BLaER1 treated with 17β-estradiol and CSF1 and Interleukin-3, amounts not matched to agents 10 nM and 100 nM (cell line): ENCODE results near the gene NDST1.

Source experiments
- H3K27ac ChIP-seq, 11 experiments: shearing (Covaris generic); formaldehyde crosslinking; 2 replicates each; pipeline ENCODE4 v1.8.1; 2022
- H3K27me3 ChIP-seq, 11 experiments: shearing (Covaris generic); formaldehyde crosslinking; 2 replicates each; pipeline ENCODE4 v1.8.1; 2022
- H3K36me3 ChIP-seq, 11 experiments: shearing (Covaris generic); formaldehyde crosslinking; 2 replicates each; pipeline ENCODE4 v1.8.1; 2022
- H3K4me1 ChIP-seq, 10 experiments: shearing (Covaris generic); formaldehyde crosslinking; 2 replicates each; pipeline ENCODE4 v1.8.1; 2022
- H3K4me2 ChIP-seq, 11 experiments: shearing (Covaris generic); formaldehyde crosslinking; 2 replicates each; pipeline ENCODE4 v1.8.1; 2022
- H3K4me3 ChIP-seq, 10 experiments: shearing (Covaris generic); formaldehyde crosslinking; 2 replicates each; pipeline ENCODE4 v1.8.1; 2022
- H3K9ac ChIP-seq, 11 experiments: shearing (Covaris generic); formaldehyde crosslinking; 2 replicates each; pipeline ENCODE4 v1.8.1; 2022
- H3K9me3 ChIP-seq, 11 experiments: shearing (Covaris generic); formaldehyde crosslinking; replicated peaks in 1 of 11; 2 replicates each; pipeline ENCODE4 v1.8.1; 2022
- H4K20me1 ChIP-seq, 11 experiments: shearing (Covaris generic); formaldehyde crosslinking; 2 replicates each; pipeline ENCODE4 v1.8.1; 2022
- Cebpa-rat ChIP-seq, 11 experiments: shearing (Covaris generic); IDR thresholded peaks; 2 replicates each; pipeline ENCODE4 v1.8.1; 2022

NDST1 gene

GRCh38 chr5:150573867-150574817 is 66.2 kb downstream of the NDST1 start:
- no peak for TF ChIP-seq Cebpa-rat (IDR thresholded peaks at IDR 0.05)
- Histone ChIP-seq H3K9me3 (peaks cover 0 to 11% (median 5%) of the 10 kb centered on the region in 11 experiments; a peak in 8 of 22 replicates), H3K4me1 (peaks cover 0 to 27% (median 13%) of the 10 kb centered on the region in 10 experiments; a peak in 13 of 20 replicates), H3K9ac (no peak overlapping the region), H3K27ac (no peak overlapping the region), H3K4me3 (no peak overlapping the region), H4K20me1 (no peaks in the 10 kb centered on the region), H3K4me2 (no peak overlapping the region), H3K36me3 (no peaks in the 10 kb centered on the region), H3K27me3 (no peaks in the 10 kb centered on the region)

GRCh38 chr5:150574818-150575547 is 67.1 kb downstream of the NDST1 start:
- no peak overlapping the region for H3K4me3 ChIP-seq
- H3K9ac ChIP-seq: no peak overlapping the region
- H3K9me3 ChIP-seq: peaks cover 0 to 19% (median 5%) of the 10 kb centered on the region in 11 experiments; a peak in 9 of 22 replicates
- no peaks in the 10 kb centered on the region for H4K20me1 ChIP-seq
- H3K4me1 ChIP-seq: peaks cover 0 to 31% (median 13%) of the 10 kb centered on the region in 10 experiments; a peak in 13 of 20 replicates
- TF ChIP-seq Cebpa-rat (IDR thresholded peaks at IDR 0.05): no peak
- no peak overlapping the region for H3K4me2 ChIP-seq
- no peaks in the 10 kb centered on the region for H3K27me3 ChIP-seq
- no peaks in the 10 kb centered on the region for H3K36me3 ChIP-seq
- H3K27ac ChIP-seq: no peak overlapping the region

GRCh38 chr5:150575745-150576448 is 68.0 kb downstream of the NDST1 start:
- Histone ChIP-seq H3K36me3 (no peaks in the 10 kb centered on the region), H3K9me3 (peaks cover 0 to 21% (median 7%) of the 10 kb centered on the region in 11 experiments; a peak in 9 of 22 replicates), H3K9ac (0 out of 22 replicates have a peak overlapping the region, but pooled peaks of 1 of the 11 experiments have one; percentile 33), H3K27me3 (no peaks in the 10 kb centered on the region), H3K4me3 (no peak overlapping the region), H3K4me1 (peaks cover 0 to 35% (median 13%) of the 10 kb centered on the region in 10 experiments; a peak in 13 of 20 replicates), H3K27ac (peak overlapping the region in 1 of 11 experiments; percentile 31; a peak in 2 of 22 replicates), H3K4me2 (peak overlapping the region in 7 of 11 experiments; percentile 12 to 70 (median 40); a peak in 9 of 22 replicates), H4K20me1 (no peaks in the 10 kb centered on the region)
- TF ChIP-seq Cebpa-rat (IDR thresholded peaks at IDR 0.05): no peak

- TF ChIP-seq Cebpa-rat (IDR thresholded peaks at IDR 0.05): no peak
- no peak overlapping the region for H3K4me3 ChIP-seq
- H3K4me1 ChIP-seq: peaks cover 0 to 36% (median 13%) of the 10 kb centered on the region in 10 experiments; a peak in 13 of 20 replicates
- H3K27ac ChIP-seq: peak overlapping the region in 2 of 11 experiments; percentile 18 to 31; a peak in 3 of 22 replicates
- H3K36me3 ChIP-seq: no peaks in the 10 kb centered on the region
- no peaks in the 10 kb centered on the region for H4K20me1 ChIP-seq
- no peaks in the 10 kb centered on the region for H3K27me3 ChIP-seq
- H3K9ac ChIP-seq: peak overlapping the region in 1 of 11 experiments; percentile 33; a peak in 2 of 22 replicates
- peaks cover 0 to 21% (median 7%) of the 10 kb centered on the region in 11 experiments; a peak in 9 of 22 replicates for H3K9me3 ChIP-seq
- peak overlapping the region in 8 of 11 experiments; percentile 11 to 70 (median 38); a peak in 11 of 22 replicates for H3K4me2 ChIP-seq
These were observed 68.6 kb downstream of the NDST1 start for GRCh38 chr5:150576449-150576949.

GRCh38 chr5:150577378-150578139 is 69.6 kb downstream of the NDST1 start:
- Histone ChIP-seq H3K4me1 (peaks cover 7 to 43% (median 21%) of the 10 kb centered on the region in 10 experiments; a peak in 19 of 20 replicates), H3K4me3 (no peak overlapping the region), H3K9ac (no peak overlapping the region), H3K4me2 (peak overlapping the region in 2 of 11 experiments; percentile 9 to 70; a peak in 2 of 22 replicates), H4K20me1 (no peaks in the 10 kb centered on the region), H3K36me3 (no peaks in the 10 kb centered on the region), H3K27ac (no peak overlapping the region), H3K27me3 (0 out of 22 replicates have a peak, but pooled peaks cover 0 to 2% (median 0%) of the 10 kb centered on the region in 11 experiments), H3K9me3 (peaks cover 0 to 21% (median 7%) of the 10 kb centered on the region in 11 experiments; a peak in 9 of 22 replicates)
- no peak for TF ChIP-seq Cebpa-rat (IDR thresholded peaks at IDR 0.05)

- Histone ChIP-seq H3K4me1 (peaks cover 7 to 56% (median 35%) of the 10 kb centered on the region in 10 experiments), H3K27me3 (0 out of 22 replicates have a peak, but pooled peaks cover 0 to 2% (median 0%) of the 10 kb centered on the region in 11 experiments), H4K20me1 (no peaks in the 10 kb centered on the region), H3K27ac (no peak overlapping the region), H3K4me2 (no peak overlapping the region), H3K36me3 (no peaks in the 10 kb centered on the region), H3K9ac (no peak overlapping the region), H3K4me3 (no peak overlapping the region), H3K9me3 (peaks cover 0 to 21% (median 7%) of the 10 kb centered on the region in 11 experiments; a peak in 9 of 22 replicates)
- TF ChIP-seq Cebpa-rat (IDR thresholded peaks at IDR 0.05): no peak
These were observed 71.0 kb downstream of the NDST1 start for GRCh38 chr5:150578781-150579461.
